Duodenal mucosa (tissue), 2 donors: ENCODE data around the gene CAVIN4.
A peak's percentile ranks its signal among the peaks of the same experiment; 100 is the strongest.

ENCODE experiments used
- H3K27ac ChIP-seq: one replicate; pipeline ENCODE4 v1.7.0; 2013; ENCODE audit warnings: low read depth, low read length
- H3K27me3 ChIP-seq, 2 donors: one replicate each; pipeline ENCODE4 v1.7.0; 2013; ENCODE audit warnings: low read length in 2 of 2, control low read depth in 1 of 2; ENCODE audit not compliant: insufficient read depth in 2 of 2, control insufficient read depth in 1 of 2
- H3K36me3 ChIP-seq, 2 donors: one replicate each; pipeline ENCODE4 v1.7.0; 2013; ENCODE audit warnings: low read length in 2 of 2, control low read depth in 1 of 2; ENCODE audit not compliant: insufficient read depth in 2 of 2, control insufficient read depth in 1 of 2
- H3K4me1 ChIP-seq, 2 donors: one replicate each; pipeline ENCODE4 v1.7.0; 2013; ENCODE audit warnings: low read length in 2 of 2, control low read depth in 1 of 2; ENCODE audit not compliant: insufficient read depth in 2 of 2, control insufficient read depth in 1 of 2
- H3K4me3 ChIP-seq, 2 donors: one replicate each; pipeline ENCODE4 v1.7.0; 2013; ENCODE audit warnings: low read length in 2 of 2, low read depth in 1 of 2
- H3K9ac ChIP-seq, 2 donors: one replicate each; pipeline ENCODE4 v1.7.0; 2013; ENCODE audit warnings: low read length in 2 of 2, low read depth in 1 of 2
- H3K9me3 ChIP-seq, 2 donors: one replicate each; pipeline ENCODE4 v1.7.0; 2013; ENCODE audit warnings: low read length in 2 of 2, control low read depth in 1 of 2; ENCODE audit not compliant: control insufficient read depth in 1 of 2

CAVIN4 gene

DNA sequence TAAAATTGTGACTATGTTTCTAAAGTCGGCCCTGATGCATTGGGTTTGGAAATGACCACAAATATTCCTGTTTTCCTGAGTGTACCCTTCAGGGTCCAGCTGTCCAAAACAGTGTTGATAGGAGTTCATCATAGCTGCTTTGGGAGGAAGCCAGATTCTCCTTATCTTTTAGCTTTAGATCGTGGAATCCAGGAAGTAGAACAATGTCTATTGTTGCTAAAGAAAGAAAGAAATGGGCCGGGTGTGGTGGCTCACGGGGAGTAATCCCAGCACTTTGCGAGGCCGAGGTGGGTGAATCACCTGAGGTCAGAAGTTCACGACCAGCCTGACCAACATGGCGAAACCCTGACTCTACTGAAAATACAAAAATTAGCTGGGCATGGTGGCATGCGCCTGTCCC, 9.5 kb downstream of the CAVIN4 start:
- Histone ChIP-seq H3K9ac (no peak overlapping the region), H3K4me1 (no peaks in the 10 kb centered on the region), H3K27ac (no peak overlapping the region), H3K27me3 (no peaks in the 10 kb centered on the region), H3K9me3 (no peaks in the 10 kb centered on the region), H3K4me3 (no peak overlapping the region), H3K36me3 (no peaks in the 10 kb centered on the region)

GRCh38 chr9:100589582-100589981, 11.7 kb downstream of the CAVIN4 start:
- Histone ChIP-seq H3K36me3 (no peaks in the 10 kb centered on the region), H3K4me3 (no peak overlapping the region)

GRCh38 chr9:100590481-100590880, 12.6 kb downstream of the CAVIN4 start:
- Histone ChIP-seq H3K9me3 (no peaks in the 10 kb centered on the region), H3K4me1 (no peaks in the 10 kb centered on the region), H3K36me3 (no peaks in the 10 kb centered on the region), H3K27me3 (no peaks in the 10 kb centered on the region), H3K9ac (no peak overlapping the region), H3K4me3 (no peak overlapping the region), H3K27ac (no peak overlapping the region)

More at GRCh38 chr9:100589582-100589981, 11.7 kb downstream of the CAVIN4 start:
- no peak overlapping the region for H3K27ac ChIP-seq
- no peaks in the 10 kb centered on the region for H3K9me3 ChIP-seq
- no peaks in the 10 kb centered on the region for H3K4me1 ChIP-seq
- no peaks in the 10 kb centered on the region for H3K27me3 ChIP-seq
- no peak overlapping the region for H3K9ac ChIP-seq

GRCh38 chr9:100591139-100591538, 13.3 kb downstream of the CAVIN4 start:
- Histone ChIP-seq H3K27me3 (no peaks in the 10 kb centered on the region), H3K4me3 (no peak overlapping the region), H3K36me3 (no peaks in the 10 kb centered on the region), H3K9me3 (no peaks in the 10 kb centered on the region), H3K9ac (no peak overlapping the region), H3K4me1 (no peaks in the 10 kb centered on the region), H3K27ac (no peak overlapping the region)

DNA sequence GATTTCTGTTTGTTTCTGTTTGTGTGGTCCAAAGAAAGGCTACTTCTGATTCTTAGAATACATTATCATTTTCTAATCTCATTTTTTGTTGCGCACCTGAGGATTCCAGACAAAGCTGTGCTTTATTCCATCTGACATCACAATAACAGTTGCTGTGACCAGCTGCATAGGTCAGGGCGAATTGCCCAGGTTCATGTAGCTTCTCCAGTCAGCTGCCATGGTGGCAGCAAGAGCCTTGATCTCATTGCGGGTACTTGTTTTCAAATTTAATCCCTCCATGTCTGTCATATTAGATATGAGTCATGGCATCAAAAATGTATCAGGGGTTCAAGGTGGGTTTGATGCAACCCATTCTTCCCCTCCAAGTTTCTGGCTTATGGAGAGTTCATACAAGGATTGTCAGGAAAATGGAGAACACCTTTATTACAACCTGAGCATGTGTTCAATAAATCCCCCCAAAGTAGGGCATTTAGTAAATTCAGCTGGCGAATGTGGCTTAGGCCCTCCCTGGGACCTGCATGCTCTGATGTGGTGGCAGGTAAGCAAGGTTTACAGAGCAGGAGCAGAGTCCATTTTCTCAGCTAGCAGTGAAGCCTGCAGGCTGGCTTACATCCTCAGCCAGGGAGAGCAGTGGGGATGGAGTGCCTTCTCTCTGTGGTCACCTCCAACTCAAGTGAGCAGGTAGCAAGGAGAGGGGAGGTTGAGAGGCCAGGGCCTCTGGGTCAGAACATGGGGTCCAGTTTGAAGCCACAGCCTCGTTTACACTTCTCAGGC, 13.9 kb downstream of the CAVIN4 start:
- Histone ChIP-seq H3K9ac (no peak overlapping the region), H3K27ac (no peak overlapping the region), H3K4me1 (no peaks in the 10 kb centered on the region), H3K36me3 (no peaks in the 10 kb centered on the region), H3K9me3 (no peaks in the 10 kb centered on the region), H3K4me3 (no peak overlapping the region), H3K27me3 (no peaks in the 10 kb centered on the region)

- Histone ChIP-seq H3K27ac (no peak overlapping the region), H3K36me3 (no peaks in the 10 kb centered on the region), H3K9ac (no peak overlapping the region), H3K4me1 (peaks cover 6% of the 10 kb centered on the region in 2 donors), H3K9me3 (no peaks in the 10 kb centered on the region), H3K27me3 (no peaks in the 10 kb centered on the region), H3K4me3 (no peak overlapping the region)
Measured at GRCh38 chr9:100595391-100596199, 17.7 kb downstream of the CAVIN4 start.

- Histone ChIP-seq H3K9ac (no peak overlapping the region), H3K36me3 (no peaks in the 10 kb centered on the region), H3K27me3 (no peaks in the 10 kb centered on the region), H3K4me3 (no peak overlapping the region), H3K9me3 (no peaks in the 10 kb centered on the region), H3K27ac (no peak overlapping the region), H3K4me1 (peaks cover 6% of the 10 kb centered on the region in 2 donors)
Measured at GRCh38 chr9:100597236-100597635, 19.4 kb downstream of the CAVIN4 start.

GRCh38 chr9:100598641-100599145, 20.8 kb downstream of the CAVIN4 start:
- no peaks in the 10 kb centered on the region for H3K9me3 ChIP-seq
- H3K4me3 ChIP-seq: peak overlapping the region; percentile 63 to 65
- H3K27me3 ChIP-seq: no peaks in the 10 kb centered on the region
- peak overlapping the region; percentile 26 to 67 for H3K9ac ChIP-seq
- H3K27ac ChIP-seq: no peak overlapping the region
- peaks cover 6% of the 10 kb centered on the region in 2 donors for H3K4me1 ChIP-seq
- H3K36me3 ChIP-seq: no peaks in the 10 kb centered on the region

DNA sequence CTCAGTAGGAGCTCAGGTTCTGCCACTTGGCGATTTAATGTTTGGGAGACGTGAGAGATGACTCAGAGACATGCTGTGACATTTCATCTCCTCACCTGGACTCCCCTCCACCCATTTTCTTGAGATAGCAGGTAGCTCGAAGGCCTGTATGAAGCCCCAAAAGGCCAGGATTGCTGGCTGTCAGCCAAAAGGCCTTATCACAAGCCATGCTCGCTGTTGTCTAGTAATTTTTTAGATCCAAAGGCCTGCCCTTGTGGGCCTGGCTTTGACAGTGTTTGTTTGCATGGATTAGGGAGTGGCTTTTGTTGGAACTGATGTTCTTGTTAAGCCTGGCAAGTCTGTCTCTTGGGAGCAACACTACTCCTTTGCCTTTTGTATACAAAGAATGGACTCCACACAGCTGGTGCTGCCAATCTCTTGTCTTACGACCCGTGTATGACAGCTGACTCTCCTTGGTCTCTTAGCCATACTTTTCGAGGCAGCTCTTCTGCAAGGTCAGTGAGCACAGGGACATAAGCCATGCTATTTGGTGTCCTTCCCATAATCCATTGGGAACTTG, 22.7 kb downstream of the CAVIN4 start:
- H3K9me3 ChIP-seq: no peaks in the 10 kb centered on the region
- no peak overlapping the region for H3K4me3 ChIP-seq
- H3K36me3 ChIP-seq: no peaks in the 10 kb centered on the region
- no peak overlapping the region for H3K27ac ChIP-seq
- peaks cover 6% of the 10 kb centered on the region in 2 donors for H3K4me1 ChIP-seq
- H3K27me3 ChIP-seq: no peaks in the 10 kb centered on the region
- no peak overlapping the region for H3K9ac ChIP-seq

- H3K27ac ChIP-seq: no peak overlapping the region
- no peaks in the 10 kb centered on the region for H3K36me3 ChIP-seq
- no peaks in the 10 kb centered on the region for H3K9me3 ChIP-seq
- peaks cover 6% of the 10 kb centered on the region in 2 donors for H3K4me1 ChIP-seq
- H3K4me3 ChIP-seq: no peak overlapping the region
- H3K27me3 ChIP-seq: no peaks in the 10 kb centered on the region
- H3K9ac ChIP-seq: no peak overlapping the region
Measured at GRCh38 chr9:100601216-100601615, 23.3 kb downstream of the CAVIN4 start.
